ENCODE data around the gene HTR7.

Gene HTR7

GRCh38 chr10:90743291-90743690, 114.5 kb downstream of the HTR7 start:
- DNase-seq (ENCODE audit: low read depth in 4 of 4, low spot score in 1 of 4): no peak

DNA sequence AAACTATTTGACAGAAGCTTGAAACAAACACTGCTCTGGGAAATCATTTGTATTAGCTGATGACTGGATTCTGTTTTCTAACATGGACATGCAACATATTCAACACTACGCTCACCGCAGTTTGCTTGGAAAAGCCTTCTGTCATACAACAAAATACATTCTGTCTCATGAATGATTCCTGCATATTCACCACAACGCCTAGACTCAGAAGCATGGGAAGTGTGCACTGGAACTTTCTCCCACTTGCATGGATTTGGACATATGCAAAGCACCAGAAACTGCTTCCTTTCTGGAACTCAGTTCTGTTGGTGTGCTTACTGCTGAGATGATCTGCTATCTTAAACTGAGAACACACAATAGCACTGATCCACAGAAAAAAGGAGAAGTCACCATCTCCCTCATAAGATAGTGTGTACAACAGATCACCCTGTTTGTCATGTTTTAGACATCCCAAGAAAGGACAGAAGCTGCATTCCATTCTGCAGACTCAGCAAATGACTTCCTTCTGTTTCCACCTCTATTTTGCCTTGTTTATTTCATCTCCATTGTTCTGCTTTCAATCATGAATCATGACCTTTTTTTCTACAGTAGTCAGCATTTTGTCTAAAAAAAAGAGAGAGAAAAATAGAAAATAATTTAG, 115.8 kb downstream of the HTR7 start:
- no peak for DNase-seq (ENCODE audit: low read depth in 4 of 4, low spot score in 1 of 4)

- no peak for DNase-seq (ENCODE audit: low read depth in 4 of 4, low spot score in 1 of 4)
Measured at GRCh38 chr10:90740265-90740664, 117.6 kb downstream of the HTR7 start.

DNA sequence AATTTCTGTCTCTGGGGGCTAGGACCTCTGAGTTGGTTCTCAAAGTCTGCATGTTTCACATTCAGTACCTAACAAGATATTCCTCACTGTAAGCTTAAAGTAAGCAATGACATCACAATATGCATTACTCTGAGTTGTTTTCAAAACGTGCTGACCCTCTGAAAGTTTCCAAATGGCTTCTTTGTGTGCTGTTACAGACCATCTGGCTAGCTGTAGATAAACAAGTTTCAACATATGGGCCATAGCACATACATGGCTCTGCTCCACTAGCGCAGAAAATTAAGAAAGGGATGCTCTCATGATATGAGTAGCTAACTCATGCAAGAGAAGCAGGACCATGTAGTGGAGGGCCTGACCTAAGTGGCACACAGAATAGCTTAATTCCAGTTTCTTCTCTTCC, 119.0 kb downstream of the HTR7 start:
- DNase-seq (ENCODE audit: low read depth in 4 of 4, low spot score in 1 of 4): no peak

- no peak for DNase-seq (ENCODE audit: low read depth in 4 of 4, low spot score in 1 of 4)
Measured at GRCh38 chr10:90734415-90734814, 123.4 kb downstream of the HTR7 start.

DNA sequence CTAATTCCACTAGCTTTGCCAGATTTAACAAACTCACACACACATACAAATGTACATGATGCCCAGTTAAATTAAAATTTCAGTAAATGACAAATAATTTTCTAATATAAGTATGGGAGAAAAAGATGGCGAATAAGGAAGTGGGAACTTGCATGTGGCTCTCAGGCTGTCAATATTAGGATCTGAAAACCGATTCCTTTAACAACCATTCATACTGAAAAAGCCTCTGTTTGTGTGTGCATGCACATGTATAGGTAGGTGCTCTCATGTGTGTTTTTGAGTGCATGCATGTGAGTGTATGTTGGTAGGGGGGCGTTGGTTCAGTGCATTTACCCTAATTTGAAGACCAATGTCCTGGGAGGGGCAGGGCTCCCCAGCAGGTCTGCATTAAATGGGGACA, 125.3 kb downstream of the HTR7 start:
- DNase-seq (ENCODE audit: low read depth in 4 of 4, low spot score in 1 of 4): no peak

DNA sequence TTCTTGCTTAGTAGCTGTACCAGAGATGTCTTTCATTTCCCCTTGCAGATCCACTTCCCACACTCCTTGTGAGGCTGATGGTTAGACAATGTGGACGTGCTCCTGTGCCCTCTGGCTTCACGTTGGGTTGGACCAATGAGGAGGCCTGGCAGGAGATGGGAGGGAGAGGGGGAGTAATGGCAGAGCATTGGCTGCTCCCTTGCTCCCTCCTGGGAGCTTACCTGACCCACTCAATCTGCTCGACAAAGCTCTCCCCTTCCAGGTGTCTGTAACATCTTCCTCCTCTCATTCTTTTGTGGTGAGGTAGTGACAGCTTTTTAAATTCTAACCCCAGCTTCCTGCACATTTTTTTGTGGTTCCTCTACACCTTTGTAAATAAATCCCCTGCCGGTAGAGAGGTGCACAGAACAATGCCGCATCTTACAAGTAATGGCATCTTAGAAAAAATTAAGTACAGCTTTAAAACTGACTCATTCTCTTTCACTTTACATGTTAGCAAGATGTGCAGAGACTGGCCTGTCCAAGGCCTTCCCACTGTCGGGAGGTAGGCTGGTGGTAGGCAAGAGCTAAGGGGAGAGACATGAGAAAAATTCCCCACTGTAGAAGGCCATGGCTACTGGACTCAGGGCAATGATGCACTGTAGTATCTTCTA, 134.3 kb downstream of the HTR7 start:
- no peak for DNase-seq (ENCODE audit: low read depth in 4 of 4, low spot score in 1 of 4)

- no peak for DNase-seq (ENCODE audit: low read depth in 4 of 4, low spot score in 1 of 4)
Measured at GRCh38 chr10:90722832-90723231, 135.0 kb downstream of the HTR7 start.

DNA sequence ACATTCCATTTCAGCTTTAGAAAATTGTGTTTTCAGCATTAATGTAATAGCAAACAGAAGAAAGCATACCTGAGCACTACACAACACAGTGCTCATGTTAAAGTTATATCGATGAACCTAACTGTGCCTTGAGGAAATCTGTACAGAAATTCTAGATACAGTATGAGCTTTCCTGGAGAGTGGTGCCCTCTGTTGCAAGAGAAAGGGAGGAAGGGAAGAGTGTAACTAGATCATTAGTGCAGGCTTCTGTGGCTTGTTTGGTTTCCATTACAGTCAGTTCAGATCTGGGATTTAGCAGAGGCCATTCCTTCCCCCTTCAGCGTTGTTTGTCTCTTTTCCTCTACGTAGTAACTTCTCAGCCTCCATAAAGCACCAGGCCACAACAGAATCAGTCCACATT, 139.7 kb downstream of the HTR7 start:
- no peak for DNase-seq (ENCODE audit: low read depth in 4 of 4, low spot score in 1 of 4)

GRCh38 chr10:90712529-90712928, 145.3 kb downstream of the HTR7 start:
- no peak for DNase-seq (ENCODE audit: low read depth in 4 of 4, low spot score in 1 of 4)

GRCh38 chr10:90709727-90710126, 148.1 kb downstream of the HTR7 start:
- no peak for DNase-seq (ENCODE audit: low read depth in 4 of 4, low spot score in 1 of 4)

DNA sequence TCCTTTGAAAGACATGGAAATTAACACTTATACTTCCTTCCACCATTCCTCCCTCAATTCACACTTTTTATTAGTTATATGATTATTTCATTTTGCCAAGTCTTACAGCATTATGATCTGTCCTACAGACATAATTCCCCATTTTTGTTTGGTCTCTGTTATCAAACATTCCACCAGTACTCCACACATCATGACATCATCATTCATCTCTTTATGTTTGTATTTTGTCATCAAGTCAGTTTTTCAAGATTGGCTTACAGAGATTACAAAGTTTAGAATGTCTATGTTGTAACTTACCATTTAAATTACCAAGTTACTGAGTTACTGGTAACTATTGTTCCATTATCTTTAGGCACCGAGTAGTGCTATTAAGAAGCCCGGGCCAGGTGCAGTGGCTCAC, 150.2 kb downstream of the HTR7 start:
- no peak for DNase-seq (ENCODE audit: low read depth in 4 of 4, low spot score in 1 of 4)

DNA sequence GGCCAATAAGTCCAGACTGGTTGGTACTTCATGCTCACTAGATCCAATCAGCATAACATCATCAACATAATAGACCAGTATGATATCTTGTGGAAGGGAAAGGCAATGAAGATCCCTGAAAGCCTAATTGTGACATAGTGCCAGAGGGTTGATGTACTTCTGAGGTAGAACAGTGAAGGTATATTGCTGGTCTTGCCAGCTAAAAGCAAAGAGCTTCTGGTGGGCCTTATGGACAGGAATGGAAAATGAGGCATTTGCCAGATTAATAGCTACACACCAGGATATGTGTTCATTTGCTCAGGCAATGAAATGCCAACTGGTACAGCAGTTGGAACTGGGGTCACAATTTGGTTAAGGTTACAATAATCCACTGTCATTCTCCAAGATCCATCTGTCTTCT, 156.4 kb downstream of the HTR7 start:
- DNase-seq (ENCODE audit: low read depth in 4 of 4, low spot score in 1 of 4): no peak

- DNase-seq (ENCODE audit: low read depth in 4 of 4, low spot score in 1 of 4): no peak
Measured at GRCh38 chr10:90695915-90696676, 161.7 kb downstream of the HTR7 start.
